PFSK-1 (cell line): ENCODE results near the gene SCUBE2.

ENCODE experiments used
- FOXP2 ChIP-seq: optimal IDR thresholded peaks from 2 replicates; pipeline ENCODE3; 2011; ENCODE audit warnings: borderline replicate concordance, control low read depth, inconsistent platforms; ENCODE audit not compliant: insufficient read depth; ENCODE audit errors: extremely low read length, extremely low read depth
- POLR2AphosphoS5 ChIP-seq: IDR thresholded peaks from 2 replicates; pipeline ENCODE4 v1.6.1; 2012; ENCODE audit warnings: low read depth, mild to moderate bottlenecking, control low read depth, low read length, moderate library complexity
- SIN3A ChIP-seq: IDR thresholded peaks from 2 replicates; pipeline ENCODE4 v1.6.1; 2012; ENCODE audit warnings: mild to moderate bottlenecking, low read length, moderate library complexity, borderline replicate concordance; ENCODE audit not compliant: insufficient read depth
- TAF1 ChIP-seq: IDR thresholded peaks from 2 replicates; pipeline ENCODE4 v1.6.1; 2012; ENCODE audit warnings: low read length, control low read depth, borderline replicate concordance; ENCODE audit not compliant: insufficient read depth
- TF ChIP-seq, protein P1 (sequence below), 2 experiments: IDR thresholded peaks; 2 replicates each; pipeline versions ENCODE4 v1.6.1 to v1.8.0; 2011 to 2012; ENCODE audit warnings: low read depth in 2 of 2, low read length in 2 of 2, control low read depth in 1 of 2, inconsistent platforms in 1 of 2, mild to moderate bottlenecking in 1 of 2, moderate library complexity in 1 of 2; ENCODE audit not compliant: insufficient read depth in 1 of 2

DNA sequence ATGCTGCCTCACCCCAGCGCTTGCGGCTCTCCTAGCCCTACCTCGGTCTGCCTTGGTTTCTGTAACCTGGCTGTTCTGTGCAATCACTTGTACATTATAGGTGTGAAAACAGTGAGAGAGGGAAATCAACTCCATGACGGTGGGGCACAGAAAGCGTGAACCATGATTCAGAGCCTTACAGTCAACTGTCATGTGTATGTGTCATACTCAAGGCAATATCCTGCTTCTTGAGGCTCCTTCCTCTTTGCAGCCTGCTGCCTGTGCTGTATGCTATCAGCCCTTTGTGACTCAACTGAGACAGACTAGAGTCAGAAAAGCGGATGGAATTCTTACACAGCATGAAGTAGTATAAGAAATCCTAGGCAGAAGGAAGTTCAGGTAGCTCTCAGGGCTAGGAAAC lies 89.7 kb downstream of the SCUBE2 start:
- TF ChIP-seq TAF1: no peak
- TF ChIP-seq, protein P1, sequence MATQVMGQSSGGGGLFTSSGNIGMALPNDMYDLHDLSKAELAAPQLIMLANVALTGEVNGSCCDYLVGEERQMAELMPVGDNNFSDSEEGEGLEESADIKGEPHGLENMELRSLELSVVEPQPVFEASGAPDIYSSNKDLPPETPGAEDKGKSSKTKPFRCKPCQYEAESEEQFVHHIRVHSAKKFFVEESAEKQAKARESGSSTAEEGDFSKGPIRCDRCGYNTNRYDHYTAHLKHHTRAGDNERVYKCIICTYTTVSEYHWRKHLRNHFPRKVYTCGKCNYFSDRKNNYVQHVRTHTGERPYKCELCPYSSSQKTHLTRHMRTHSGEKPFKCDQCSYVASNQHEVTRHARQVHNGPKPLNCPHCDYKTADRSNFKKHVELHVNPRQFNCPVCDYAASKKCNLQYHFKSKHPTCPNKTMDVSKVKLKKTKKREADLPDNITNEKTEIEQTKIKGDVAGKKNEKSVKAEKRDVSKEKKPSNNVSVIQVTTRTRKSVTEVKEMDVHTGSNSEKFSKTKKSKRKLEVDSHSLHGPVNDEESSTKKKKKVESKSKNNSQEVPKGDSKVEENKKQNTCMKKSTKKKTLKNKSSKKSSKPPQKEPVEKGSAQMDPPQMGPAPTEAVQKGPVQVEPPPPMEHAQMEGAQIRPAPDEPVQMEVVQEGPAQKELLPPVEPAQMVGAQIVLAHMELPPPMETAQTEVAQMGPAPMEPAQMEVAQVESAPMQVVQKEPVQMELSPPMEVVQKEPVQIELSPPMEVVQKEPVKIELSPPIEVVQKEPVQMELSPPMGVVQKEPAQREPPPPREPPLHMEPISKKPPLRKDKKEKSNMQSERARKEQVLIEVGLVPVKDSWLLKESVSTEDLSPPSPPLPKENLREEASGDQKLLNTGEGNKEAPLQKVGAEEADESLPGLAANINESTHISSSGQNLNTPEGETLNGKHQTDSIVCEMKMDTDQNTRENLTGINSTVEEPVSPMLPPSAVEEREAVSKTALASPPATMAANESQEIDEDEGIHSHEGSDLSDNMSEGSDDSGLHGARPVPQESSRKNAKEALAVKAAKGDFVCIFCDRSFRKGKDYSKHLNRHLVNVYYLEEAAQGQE (IDR thresholded peaks at IDR 0.05; ENCODE audit: insufficient read depth in 1 of 2, low read depth in 2 of 2, low read length in 2 of 2): no peak
- no peak for TF ChIP-seq SIN3A
- TF ChIP-seq POLR2AphosphoS5: no peak
- no peak for TF ChIP-seq FOXP2
